LNCaP clone FGC (cell line): ENCODE measurements around the gene CENPP.

Source experiments
- DNase-seq: peaks from one replicate; pipeline ENCODE4 v3.0.0-alpha.2; 2011; ENCODE audit warnings: low read depth
- H3K4me3 ChIP-seq: 2 replicates; pipeline ENCODE4 v1.5.1; 2011; ENCODE audit warnings: mild to moderate bottlenecking, low read depth, low read length, control low read depth
- TF ChIP-seq, protein P1 (sequence below): IDR thresholded peaks from 2 replicates; pipeline ENCODE4 v1.5.1; 2012; ENCODE audit warnings: mild to moderate bottlenecking; ENCODE audit not compliant: control insufficient read depth, insufficient read depth; ENCODE audit errors: extremely low read depth

CENPP gene

GRCh38 chr9:92641092-92641809, 315.5 kb downstream of the CENPP start:
- no peak overlapping the region for H3K4me3 ChIP-seq
- DNase-seq = no peak
- TF ChIP-seq, protein P1, sequence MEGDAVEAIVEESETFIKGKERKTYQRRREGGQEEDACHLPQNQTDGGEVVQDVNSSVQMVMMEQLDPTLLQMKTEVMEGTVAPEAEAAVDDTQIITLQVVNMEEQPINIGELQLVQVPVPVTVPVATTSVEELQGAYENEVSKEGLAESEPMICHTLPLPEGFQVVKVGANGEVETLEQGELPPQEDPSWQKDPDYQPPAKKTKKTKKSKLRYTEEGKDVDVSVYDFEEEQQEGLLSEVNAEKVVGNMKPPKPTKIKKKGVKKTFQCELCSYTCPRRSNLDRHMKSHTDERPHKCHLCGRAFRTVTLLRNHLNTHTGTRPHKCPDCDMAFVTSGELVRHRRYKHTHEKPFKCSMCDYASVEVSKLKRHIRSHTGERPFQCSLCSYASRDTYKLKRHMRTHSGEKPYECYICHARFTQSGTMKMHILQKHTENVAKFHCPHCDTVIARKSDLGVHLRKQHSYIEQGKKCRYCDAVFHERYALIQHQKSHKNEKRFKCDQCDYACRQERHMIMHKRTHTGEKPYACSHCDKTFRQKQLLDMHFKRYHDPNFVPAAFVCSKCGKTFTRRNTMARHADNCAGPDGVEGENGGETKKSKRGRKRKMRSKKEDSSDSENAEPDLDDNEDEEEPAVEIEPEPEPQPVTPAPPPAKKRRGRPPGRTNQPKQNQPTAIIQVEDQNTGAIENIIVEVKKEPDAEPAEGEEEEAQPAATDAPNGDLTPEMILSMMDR = no peak

DNA sequence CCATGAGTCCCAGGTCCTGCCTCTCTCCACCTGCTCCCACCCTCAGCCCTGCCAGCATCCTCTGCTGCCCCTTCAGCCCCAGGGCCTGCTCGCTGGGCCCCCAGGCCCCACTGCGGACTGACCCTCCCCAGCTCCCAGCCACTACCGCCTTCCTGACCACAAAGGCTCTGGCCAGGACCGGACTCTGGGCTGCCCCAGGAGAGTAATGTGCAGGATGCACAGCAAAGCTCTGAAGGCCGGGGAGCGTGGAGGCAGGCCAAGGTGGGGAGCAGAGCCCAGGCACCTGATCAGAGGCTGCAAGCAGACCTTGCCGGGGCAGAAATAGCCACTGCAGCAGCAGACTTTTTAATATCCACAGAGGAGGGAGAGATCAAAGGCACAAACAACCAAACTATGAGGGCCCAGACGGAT, 316.3 kb downstream of the CENPP start:
- DNase-seq = no peak
- H3K4me3 ChIP-seq = no peak overlapping the region
- TF ChIP-seq, protein P1 = no peak

DNA sequence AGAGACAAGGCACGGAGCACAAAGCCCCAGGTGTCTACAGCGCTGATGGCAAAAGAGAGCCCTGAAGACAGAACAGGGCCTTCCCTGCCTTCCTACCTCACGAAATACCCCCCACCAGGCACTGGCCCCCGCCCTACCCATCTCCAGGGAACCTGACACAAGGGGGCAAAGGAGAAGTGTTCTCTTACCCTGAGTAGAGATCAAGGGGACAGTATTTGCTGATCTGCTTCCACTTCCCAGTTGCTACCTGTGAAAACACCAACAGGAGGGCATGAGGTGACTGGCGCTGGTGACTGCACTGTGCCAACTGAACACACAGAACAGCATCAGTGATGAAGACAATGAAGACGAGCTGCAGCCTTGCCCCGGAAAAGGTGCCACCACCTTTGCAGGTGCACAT, 316.8 kb downstream of the CENPP start:
- no peak overlapping the region for H3K4me3 ChIP-seq
- TF ChIP-seq, protein P1 = no peak
- no peak for DNase-seq

DNA sequence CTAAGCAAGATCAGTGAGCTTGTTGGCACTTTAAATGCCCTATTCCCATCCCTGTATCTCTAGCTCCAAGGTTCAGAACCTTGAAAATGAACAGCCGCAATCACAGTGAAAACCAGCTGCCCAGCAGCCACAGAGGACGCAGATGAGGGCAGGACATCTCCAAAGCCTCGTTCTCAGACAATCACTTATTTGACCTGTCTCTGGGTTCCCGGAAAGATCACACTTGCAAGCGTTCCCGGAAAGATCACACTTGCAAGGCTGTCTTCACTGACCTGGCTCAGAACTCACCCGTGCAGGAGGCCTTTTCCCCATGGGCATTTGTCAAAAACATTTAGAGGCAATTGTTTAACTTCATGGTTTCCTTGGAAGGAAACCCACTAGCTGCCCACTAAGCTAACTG, 318.5 kb downstream of the CENPP start:
- TF ChIP-seq, protein P1 = no peak
- H3K4me3 ChIP-seq = no peak overlapping the region
- no peak for DNase-seq

- TF ChIP-seq, protein P1 = no peak
- no peak for DNase-seq
- H3K4me3 ChIP-seq = no peak overlapping the region
Measured at GRCh38 chr9:92645041-92645440, 319.3 kb downstream of the CENPP start.

DNA sequence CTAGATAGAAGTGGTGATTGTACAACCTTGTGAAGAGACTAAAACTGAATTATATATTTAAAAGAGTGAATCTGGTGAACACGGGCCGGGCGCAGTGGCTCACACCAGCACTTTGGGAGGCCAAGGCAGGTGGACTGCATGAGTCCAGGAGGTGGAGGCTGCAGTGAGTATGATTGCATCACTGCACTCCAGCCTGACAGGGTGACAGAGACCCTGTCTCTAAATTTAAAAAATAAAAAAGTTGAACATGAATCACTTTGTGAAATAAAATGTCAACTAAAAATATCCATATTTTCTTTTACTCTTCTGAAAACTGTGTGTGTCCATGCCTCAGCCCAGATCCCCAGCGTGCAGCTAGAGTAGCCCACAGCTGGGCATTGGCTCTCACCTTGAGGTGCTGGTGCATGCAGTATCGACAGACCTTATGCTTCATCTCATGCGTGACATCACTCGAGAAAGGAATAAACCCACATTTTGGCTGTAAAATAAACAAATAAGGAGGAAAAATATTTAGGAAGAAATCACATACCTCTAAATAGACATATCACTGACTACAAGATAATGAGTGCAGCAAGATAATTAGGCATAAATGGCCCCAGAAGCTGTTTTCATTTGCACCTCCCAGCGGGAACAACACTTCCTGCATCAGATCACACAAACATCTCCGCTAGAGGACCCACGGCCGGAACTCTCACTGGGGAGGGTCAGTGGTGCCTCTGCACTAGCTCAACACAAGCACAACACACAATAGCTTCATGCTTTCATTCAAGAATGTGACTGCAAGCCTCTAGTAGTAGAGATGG, 322.1 kb downstream of the CENPP start:
- TF ChIP-seq, protein P1 = no peak
- no peak overlapping the region for H3K4me3 ChIP-seq
- no peak for DNase-seq
